K562 (cell line): Measurements from ENCODE around the gene CHST13. TPM values are rescaled to one million over a fixed set of nuclear protein-coding genes. Genes with fewer than 3 reads are reported as not detected.

ENCODE experiments used
- CHD1 ChIP-seq: fragments of 200-600 bp; sonication (generic); IDR thresholded peaks from one replicate; pipeline ENCODE4 v1.6.1; 2012; ENCODE audit warnings: mild to moderate bottlenecking, moderate library complexity, low read length, inconsistent platforms
- HNRNPLL ChIP-seq: fragments of 200-400 bp; formaldehyde crosslinking; IDR thresholded peaks from 2 replicates; pipeline ENCODE4 v1.6.1; 2017; ENCODE audit warnings: low read length, low read depth, mild to moderate bottlenecking; ENCODE audit not compliant: poor library complexity, severe bottlenecking
- POU5F1 ChIP-seq: fragments of 150-350 bp; IDR thresholded peaks from 2 replicates; pipeline ENCODE4 v1.6.1; 2014; ENCODE audit warnings: borderline replicate concordance, low read length, low read depth, mild to moderate bottlenecking; ENCODE audit not compliant: partially characterized antibody
- SNRNP70 ChIP-seq: fragments of 200-400 bp; formaldehyde crosslinking; optimal IDR thresholded peaks from 2 replicates; pipeline ENCODE3; 2017; ENCODE audit warnings: low read depth, low read length
- polyA plus RNA-seq, 8 experiments: library from polyadenylated mRNA; depleted of rRNA in 4 of 8; stranded (reverse) in 5 of 8; unstranded in 3 of 8; fragments of >200 nt; fragmentation: Nextera tagmentation in 2 of 8; fragmentation: Illumina TruSeq in 1 of 8; extraction: Ambion mirVana in 2 of 8; extraction: Trizol in 1 of 8; gene quantifications; 2 replicates each; pipeline versions ENCODE4 v1.2.1 to v1.2.3, GENCODE V29; 2011 to 2014; ENCODE audit warnings: inconsistent platforms in 1 of 8, missing spikeins in 1 of 8
- total RNA-seq, 7 experiments: library from RNA; depleted of rRNA in 6 of 7; stranded (reverse); fragments of >200 nt in 6 of 7; fragmentation: Illumina TruSeq in 2 of 7; extraction: Trizol in 2 of 7; gene quantifications; 2 replicates each; pipeline versions ENCODE4 v1.2.1 to v1.2.3, GENCODE V29; 2011 to 2021; ENCODE audit warnings: low replicate concordance in 1 of 7
- TF ChIP-seq, protein P1 (sequence below): fragments of 450-650 bp; IDR thresholded peaks from 2 replicates; pipeline ENCODE4 v1.6.1; 2016; ENCODE audit warnings: mild to moderate bottlenecking, moderate library complexity
- TF ChIP-seq, protein P2 (sequence below), 2 experiments: IDR thresholded peaks; 2 replicates each; pipeline ENCODE4 v1.6.1; 2012; ENCODE audit warnings: improper control_type of control experiment in 2 of 2, low read depth in 2 of 2, low read length in 2 of 2, borderline replicate concordance in 1 of 2
- TF ChIP-seq, protein P3 (sequence below): fragments of 250-450 bp; sonication (Bioruptor Pico); IDR thresholded peaks from 2 replicates; pipeline ENCODE4 v1.9.0; 2021; ENCODE audit warnings: mild to moderate bottlenecking, inconsistent platforms

The CHST13 gene
- total and polyA plus RNA-seq, 9 of the 15 experiments (the other 6 are each of a cell fraction or from before 2014, with no cell fraction given) = not detected

DNA sequence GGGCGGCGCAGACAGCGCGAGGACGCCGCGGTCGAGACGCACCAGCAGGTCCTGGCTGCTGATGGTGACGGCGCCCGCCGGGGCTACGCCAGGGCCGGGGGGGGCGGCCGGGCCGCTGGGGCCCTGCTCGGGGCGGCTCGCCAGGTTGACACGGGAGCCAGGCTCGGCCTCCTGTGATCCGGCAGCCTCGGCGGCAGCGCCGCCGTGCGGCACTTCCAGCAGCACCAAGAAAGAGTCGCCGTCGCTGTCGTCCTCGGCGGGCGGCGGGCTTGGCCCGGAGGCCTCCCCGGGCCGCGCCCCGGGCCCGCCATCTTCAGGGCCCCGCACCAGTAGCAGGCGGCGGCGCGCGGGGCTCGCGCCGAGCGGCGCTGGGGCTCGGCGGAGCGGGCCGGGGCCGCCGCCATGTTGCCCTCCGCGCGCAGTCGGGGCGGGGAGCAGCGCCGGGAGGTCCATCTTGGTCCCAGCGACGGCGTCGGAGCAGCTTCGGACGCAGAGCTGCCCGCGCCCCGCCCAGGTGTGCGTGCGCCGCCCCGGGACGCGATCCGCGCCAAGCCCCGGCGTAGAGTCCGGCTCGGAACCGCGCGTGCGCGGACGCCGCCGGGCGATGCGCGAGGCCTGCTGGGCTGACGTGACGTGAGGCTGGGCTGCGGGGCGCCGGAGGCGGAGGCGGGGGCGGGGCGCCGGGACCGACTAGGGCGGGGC is 48.4 kb upstream of the CHST13 start, which contains the start of gene ZXDC (continued):
- TF ChIP-seq, protein P1, sequence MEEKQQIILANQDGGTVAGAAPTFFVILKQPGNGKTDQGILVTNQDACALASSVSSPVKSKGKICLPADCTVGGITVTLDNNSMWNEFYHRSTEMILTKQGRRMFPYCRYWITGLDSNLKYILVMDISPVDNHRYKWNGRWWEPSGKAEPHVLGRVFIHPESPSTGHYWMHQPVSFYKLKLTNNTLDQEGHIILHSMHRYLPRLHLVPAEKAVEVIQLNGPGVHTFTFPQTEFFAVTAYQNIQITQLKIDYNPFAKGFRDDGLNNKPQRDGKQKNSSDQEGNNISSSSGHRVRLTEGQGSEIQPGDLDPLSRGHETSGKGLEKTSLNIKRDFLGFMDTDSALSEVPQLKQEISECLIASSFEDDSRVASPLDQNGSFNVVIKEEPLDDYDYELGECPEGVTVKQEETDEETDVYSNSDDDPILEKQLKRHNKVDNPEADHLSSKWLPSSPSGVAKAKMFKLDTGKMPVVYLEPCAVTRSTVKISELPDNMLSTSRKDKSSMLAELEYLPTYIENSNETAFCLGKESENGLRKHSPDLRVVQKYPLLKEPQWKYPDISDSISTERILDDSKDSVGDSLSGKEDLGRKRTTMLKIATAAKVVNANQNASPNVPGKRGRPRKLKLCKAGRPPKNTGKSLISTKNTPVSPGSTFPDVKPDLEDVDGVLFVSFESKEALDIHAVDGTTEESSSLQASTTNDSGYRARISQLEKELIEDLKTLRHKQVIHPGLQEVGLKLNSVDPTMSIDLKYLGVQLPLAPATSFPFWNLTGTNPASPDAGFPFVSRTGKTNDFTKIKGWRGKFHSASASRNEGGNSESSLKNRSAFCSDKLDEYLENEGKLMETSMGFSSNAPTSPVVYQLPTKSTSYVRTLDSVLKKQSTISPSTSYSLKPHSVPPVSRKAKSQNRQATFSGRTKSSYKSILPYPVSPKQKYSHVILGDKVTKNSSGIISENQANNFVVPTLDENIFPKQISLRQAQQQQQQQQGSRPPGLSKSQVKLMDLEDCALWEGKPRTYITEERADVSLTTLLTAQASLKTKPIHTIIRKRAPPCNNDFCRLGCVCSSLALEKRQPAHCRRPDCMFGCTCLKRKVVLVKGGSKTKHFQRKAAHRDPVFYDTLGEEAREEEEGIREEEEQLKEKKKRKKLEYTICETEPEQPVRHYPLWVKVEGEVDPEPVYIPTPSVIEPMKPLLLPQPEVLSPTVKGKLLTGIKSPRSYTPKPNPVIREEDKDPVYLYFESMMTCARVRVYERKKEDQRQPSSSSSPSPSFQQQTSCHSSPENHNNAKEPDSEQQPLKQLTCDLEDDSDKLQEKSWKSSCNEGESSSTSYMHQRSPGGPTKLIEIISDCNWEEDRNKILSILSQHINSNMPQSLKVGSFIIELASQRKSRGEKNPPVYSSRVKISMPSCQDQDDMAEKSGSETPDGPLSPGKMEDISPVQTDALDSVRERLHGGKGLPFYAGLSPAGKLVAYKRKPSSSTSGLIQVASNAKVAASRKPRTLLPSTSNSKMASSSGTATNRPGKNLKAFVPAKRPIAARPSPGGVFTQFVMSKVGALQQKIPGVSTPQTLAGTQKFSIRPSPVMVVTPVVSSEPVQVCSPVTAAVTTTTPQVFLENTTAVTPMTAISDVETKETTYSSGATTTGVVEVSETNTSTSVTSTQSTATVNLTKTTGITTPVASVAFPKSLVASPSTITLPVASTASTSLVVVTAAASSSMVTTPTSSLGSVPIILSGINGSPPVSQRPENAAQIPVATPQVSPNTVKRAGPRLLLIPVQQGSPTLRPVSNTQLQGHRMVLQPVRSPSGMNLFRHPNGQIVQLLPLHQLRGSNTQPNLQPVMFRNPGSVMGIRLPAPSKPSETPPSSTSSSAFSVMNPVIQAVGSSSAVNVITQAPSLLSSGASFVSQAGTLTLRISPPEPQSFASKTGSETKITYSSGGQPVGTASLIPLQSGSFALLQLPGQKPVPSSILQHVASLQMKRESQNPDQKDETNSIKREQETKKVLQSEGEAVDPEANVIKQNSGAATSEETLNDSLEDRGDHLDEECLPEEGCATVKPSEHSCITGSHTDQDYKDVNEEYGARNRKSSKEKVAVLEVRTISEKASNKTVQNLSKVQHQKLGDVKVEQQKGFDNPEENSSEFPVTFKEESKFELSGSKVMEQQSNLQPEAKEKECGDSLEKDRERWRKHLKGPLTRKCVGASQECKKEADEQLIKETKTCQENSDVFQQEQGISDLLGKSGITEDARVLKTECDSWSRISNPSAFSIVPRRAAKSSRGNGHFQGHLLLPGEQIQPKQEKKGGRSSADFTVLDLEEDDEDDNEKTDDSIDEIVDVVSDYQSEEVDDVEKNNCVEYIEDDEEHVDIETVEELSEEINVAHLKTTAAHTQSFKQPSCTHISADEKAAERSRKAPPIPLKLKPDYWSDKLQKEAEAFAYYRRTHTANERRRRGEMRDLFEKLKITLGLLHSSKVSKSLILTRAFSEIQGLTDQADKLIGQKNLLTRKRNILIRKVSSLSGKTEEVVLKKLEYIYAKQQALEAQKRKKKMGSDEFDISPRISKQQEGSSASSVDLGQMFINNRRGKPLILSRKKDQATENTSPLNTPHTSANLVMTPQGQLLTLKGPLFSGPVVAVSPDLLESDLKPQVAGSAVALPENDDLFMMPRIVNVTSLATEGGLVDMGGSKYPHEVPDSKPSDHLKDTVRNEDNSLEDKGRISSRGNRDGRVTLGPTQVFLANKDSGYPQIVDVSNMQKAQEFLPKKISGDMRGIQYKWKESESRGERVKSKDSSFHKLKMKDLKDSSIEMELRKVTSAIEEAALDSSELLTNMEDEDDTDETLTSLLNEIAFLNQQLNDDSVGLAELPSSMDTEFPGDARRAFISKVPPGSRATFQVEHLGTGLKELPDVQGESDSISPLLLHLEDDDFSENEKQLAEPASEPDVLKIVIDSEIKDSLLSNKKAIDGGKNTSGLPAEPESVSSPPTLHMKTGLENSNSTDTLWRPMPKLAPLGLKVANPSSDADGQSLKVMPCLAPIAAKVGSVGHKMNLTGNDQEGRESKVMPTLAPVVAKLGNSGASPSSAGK = no peak
- TF ChIP-seq, protein P2, sequence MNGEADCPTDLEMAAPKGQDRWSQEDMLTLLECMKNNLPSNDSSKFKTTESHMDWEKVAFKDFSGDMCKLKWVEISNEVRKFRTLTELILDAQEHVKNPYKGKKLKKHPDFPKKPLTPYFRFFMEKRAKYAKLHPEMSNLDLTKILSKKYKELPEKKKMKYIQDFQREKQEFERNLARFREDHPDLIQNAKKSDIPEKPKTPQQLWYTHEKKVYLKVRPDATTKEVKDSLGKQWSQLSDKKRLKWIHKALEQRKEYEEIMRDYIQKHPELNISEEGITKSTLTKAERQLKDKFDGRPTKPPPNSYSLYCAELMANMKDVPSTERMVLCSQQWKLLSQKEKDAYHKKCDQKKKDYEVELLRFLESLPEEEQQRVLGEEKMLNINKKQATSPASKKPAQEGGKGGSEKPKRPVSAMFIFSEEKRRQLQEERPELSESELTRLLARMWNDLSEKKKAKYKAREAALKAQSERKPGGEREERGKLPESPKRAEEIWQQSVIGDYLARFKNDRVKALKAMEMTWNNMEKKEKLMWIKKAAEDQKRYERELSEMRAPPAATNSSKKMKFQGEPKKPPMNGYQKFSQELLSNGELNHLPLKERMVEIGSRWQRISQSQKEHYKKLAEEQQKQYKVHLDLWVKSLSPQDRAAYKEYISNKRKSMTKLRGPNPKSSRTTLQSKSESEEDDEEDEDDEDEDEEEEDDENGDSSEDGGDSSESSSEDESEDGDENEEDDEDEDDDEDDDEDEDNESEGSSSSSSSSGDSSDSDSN (IDR thresholded peaks at IDR 0.05; ENCODE audit: borderline replicate concordance in 1 of 2, low read depth in 2 of 2, low read length in 2 of 2) = peak; percentile 38 to 88; a peak in 2 of 4 replicates
- peak; percentile 37 for TF ChIP-seq HNRNPLL
- TF ChIP-seq SNRNP70 = no peak
- TF ChIP-seq POU5F1 = no peak
- TF ChIP-seq CHD1 = peak; percentile 91
- TF ChIP-seq, protein P3, sequence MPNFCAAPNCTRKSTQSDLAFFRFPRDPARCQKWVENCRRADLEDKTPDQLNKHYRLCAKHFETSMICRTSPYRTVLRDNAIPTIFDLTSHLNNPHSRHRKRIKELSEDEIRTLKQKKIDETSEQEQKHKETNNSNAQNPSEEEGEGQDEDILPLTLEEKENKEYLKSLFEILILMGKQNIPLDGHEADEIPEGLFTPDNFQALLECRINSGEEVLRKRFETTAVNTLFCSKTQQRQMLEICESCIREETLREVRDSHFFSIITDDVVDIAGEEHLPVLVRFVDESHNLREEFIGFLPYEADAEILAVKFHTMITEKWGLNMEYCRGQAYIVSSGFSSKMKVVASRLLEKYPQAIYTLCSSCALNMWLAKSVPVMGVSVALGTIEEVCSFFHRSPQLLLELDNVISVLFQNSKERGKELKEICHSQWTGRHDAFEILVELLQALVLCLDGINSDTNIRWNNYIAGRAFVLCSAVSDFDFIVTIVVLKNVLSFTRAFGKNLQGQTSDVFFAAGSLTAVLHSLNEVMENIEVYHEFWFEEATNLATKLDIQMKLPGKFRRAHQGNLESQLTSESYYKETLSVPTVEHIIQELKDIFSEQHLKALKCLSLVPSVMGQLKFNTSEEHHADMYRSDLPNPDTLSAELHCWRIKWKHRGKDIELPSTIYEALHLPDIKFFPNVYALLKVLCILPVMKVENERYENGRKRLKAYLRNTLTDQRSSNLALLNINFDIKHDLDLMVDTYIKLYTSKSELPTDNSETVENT (CRISPR knock-in tag) = peak; percentile 39; the same call in 1 of the 2 replicates
